Measurements from ENCODE around the gene HAND1.

The HAND1 gene

GRCh38 chr5:154505567-154505966, 27.5 kb upstream of the HAND1 start:
- no peak for DNase-seq (ENCODE audit: low read depth in 2 of 2)

DNA sequence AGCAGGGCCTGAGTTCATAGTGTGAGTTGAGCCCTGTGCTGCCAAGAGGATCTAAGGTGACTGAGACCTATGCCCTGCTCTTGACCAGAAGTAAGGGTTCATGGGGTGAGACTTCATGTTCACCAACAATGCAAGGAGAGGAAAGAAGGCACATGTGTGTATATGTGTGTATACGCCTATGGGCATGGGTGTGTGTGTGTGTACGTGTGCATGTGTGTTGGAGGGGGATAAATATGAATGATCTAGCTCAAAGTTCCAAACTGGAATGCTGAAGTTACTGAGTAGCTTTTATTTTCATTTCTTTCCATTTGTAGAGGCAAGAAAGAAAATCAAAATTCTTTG, 25.6 kb upstream of the HAND1 start:
- DNase-seq (ENCODE audit: low read depth in 2 of 2): no peak

DNA sequence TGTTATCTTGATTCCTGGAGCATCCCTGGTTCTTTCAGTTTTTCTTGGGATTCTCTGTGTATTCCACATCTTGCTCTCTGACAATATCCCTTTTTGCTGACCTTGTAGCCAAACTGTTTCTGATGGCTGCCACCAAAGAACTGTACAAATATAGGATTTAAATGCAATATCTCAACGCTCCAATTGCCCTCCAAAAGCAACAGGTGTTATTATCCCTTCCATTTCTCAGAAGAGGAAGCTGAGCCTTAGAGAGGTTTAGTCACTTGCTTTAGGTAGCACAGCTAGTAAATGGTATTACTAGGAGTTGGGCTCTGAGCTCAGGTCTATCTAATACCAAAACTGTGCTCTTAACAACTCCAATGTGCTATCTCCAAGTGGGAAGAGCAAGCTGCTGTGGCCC, 24.2 kb upstream of the HAND1 start:
- no peak for DNase-seq (ENCODE audit: low read depth in 2 of 2)

DNA sequence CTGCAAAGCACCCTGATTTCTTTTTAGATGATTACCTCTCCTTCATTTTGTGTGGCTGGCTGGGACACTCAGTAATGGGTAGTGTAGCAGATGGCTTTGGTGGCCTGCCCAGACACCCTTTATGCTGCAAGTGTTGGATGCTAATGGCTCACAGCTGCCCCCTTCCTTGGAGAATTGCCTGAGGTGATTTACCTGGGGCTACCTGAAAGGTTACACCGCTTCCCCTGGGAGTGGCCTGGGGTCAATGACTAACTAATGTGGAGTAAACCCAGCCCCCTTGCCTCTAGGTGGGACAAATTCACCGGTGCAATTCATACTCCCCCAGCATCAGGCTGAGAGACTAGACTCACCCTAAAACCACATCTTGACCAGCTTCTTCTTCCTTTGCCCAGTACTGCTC, 23.5 kb upstream of the HAND1 start:
- no peak for DNase-seq (ENCODE audit: low read depth in 2 of 2)

GRCh38 chr5:154498994-154499393, 21.0 kb upstream of the HAND1 start:
- DNase-seq (ENCODE audit: low read depth in 2 of 2): no peak

DNA sequence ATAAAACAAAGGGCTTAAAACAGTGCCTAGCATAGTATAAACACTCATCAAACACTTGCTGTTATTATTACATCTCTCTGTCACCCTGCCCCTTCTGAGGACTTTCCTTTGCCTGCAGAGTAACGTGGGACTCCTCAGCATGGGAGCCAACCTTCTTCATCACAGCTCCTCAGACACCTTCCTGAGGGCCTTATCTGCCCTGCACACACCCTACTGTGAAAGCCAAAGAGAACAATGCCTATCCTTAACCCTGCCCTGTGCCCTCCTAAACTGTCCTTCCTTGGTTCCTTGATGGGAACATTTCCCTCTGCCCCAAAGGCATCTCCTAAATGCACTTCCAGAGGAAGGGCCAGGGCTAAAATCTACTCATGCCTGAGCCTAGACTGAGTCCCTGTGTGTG, 20.6 kb upstream of the HAND1 start:
- DNase-seq (ENCODE audit: low read depth in 2 of 2): no peak

- no peak for DNase-seq (ENCODE audit: low read depth in 2 of 2)
Observed at GRCh38 chr5:154494036-154494435, 16.0 kb upstream of the HAND1 start.

- no peak for DNase-seq (ENCODE audit: low read depth in 2 of 2)
Observed at GRCh38 chr5:154493274-154493673, 15.2 kb upstream of the HAND1 start.

- DNase-seq (ENCODE audit: low read depth in 2 of 2): no peak
Observed at GRCh38 chr5:154491941-154492340, 13.9 kb upstream of the HAND1 start.

GRCh38 chr5:154487541-154487940, 9.5 kb upstream of the HAND1 start:
- DNase-seq (ENCODE audit: low read depth in 2 of 2): peak in 1 of 2 donors; percentile 34

DNA sequence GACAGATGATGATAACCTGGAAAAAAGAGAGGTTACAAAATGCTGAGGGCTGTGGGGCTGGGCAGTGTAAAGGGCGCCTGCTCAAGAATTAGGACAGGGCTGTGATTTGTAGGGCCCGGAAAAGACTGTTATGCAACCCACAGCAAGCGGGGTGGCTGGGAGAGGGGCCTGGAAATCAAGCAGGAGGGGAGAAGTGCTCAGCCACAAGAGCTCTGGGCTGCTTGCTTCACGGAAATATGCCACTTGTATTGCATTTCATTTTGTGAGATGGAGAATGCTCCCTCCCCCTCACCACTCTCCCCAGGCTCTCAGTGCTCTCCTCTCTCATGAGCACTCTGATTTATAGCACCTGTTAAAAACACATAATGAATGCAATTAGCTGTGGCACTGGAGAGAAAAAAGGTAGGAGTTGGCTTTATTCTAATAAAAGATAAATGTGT, 8.4 kb upstream of the HAND1 start:
- DNase-seq (ENCODE audit: low read depth in 2 of 2): no peak

DNA sequence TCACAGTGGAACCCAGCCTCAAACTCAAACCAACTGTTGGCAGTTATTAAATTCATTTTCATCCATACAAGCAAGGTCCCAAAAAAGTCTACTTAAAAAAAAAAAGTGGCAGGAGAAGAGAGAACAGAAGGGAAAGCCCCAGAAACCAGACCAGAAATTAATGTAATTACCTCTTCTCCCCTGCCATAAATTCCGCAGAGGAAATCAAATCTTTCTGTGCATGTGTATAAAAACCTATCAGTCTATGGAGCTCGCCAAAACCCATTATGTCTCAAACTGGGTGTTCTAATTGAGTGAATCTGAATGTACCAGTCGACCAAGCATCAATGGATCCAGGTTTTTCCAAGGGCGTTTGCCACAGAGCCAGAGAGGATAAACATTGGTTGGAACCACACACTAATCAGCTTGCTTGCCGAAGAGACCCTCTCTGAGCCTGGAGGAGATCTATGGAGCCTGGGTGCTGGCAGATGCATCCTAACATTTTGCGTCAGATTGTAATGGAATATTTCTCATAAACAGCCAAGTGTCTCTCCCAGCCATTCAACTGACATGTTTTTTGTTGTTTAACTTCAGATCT, 7.9 kb upstream of the HAND1 start:
- DNase-seq (ENCODE audit: low read depth in 2 of 2): no peak

DNA sequence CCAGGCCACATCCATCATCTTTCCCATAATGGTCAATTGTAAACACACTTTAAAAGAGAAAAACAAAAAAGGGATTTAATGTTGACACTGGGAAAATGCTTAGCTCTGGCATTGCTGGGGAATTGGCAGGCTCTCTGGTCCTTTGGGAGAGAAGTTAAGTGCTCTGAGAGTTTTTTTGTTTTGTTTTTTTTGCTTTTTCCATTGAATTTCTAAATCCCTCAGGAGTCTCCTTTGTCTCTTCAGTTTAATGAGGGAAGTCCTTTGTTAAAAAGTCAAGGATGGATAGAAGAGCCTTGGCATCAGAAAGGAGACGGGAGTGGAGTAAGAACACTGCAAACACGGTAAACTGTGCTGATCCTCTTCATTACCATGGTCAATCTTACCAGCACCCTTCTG, 7.1 kb upstream of the HAND1 start:
- no peak for DNase-seq (ENCODE audit: low read depth in 2 of 2)

DNA sequence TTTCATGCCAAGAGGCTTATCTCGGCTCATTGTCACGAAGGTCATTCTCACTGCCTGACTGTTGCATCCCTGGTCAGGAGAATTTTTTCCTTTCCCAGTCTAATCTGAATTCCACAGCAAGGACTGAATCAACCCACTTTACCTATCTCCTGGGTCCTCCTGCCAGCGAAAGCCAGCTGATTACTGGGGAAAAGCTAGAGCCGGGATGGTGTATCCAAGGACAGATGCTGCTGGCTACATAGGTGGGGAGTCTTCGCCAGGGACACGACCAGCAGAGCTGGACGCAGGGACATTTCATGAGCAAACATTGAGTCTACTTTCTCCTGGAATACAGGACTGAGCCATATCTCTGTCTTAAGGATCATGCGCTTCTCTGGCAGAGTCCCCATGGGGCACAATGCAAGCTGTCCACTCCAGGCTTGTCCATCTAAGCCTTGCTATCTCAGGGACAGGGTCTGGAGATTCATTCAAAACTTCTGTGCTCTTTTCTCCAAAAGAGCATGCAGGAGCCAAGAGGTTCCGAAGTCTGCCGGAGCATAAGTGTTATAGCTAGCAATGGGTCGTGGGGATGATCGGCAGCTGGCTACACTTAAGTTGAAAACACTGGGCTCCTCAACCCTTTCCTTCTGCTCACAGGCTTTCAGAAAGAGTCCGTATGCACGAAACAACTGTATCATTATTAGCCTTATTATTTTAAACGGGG, 6.5 kb upstream of the HAND1 start:
- no peak for DNase-seq (ENCODE audit: low read depth in 2 of 2)

DNA sequence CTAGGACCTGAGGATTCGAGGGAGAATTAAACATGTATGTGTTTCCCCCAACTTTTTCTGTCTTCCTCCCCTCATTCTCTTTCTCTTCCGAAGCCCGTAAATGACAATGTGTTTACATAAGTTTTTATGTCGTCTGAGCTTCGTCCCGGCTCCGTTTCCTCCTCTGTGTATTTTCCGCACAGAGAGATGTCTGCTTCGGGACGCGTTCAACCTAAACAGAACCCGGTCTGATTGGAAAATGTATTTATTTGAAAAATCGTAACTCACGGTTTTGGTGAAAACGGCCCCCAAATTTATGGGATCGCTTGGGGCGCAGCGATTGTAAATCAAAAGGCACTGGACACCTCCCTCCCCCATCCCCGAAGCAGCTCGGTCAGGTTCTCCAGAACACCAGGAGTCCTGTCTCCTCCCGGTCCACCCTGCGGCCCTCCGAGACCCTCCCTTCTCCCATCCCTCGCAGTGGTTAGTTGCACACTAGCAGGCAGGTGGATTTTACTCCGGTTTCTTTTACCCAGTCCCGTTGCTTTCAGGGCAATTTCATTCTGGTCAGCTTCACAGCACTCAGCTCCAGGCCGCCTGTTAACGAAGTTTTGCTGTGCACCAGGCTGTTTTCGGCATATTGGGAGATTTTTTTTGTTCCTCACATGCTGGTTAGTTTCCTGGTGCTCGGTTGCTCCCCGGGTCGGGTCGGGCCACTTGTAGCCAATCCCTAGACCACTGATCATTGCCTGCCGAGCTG, 5.8 kb upstream of the HAND1 start:
- DNase-seq (ENCODE audit: low read depth in 2 of 2): no peak

DNA sequence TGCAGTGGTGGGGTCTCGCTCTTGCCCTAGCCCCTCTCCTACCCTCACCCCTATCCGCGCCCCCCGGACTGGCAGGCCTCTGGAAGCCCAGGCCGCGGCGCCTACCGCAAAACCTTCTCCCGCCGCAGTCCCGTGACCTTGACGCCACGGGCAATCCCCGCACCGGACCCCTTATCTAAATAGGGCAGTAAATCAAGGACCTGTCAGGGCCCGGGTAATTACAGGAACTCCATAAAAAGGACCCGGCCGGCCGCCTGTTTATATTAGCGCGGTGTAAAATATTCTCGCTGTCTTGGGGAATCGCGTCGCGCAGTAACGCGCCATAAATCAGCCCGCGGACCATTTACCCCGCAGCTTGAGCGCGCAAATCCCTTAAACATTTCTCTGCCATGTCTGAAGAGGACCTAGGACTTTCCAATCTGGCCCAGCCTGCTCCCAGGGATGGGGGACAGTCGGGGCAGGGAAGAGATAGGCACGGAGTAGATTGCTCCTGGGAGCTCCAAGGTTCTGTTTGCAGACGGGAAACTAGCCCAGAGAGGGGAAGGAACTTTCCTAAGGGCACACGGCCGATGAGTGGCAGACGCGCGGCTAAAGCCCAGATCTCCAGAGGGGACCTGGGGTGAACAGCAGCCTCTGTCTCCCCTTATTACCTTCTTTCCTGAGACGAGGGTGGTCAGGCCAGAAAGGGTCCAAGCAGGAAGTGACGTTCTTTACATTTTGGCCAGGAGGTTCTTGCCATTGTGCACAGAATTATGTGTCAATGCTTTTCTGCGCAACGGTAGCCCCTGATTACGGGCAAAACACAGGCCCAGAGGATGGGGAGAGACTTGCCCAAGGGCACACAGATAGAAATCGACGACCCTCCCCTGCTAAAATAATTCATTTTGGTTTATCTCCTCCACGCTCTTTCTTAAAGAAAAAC, 4.8 kb upstream of the HAND1 start:
- no peak for DNase-seq (ENCODE audit: low read depth in 2 of 2)

DNA sequence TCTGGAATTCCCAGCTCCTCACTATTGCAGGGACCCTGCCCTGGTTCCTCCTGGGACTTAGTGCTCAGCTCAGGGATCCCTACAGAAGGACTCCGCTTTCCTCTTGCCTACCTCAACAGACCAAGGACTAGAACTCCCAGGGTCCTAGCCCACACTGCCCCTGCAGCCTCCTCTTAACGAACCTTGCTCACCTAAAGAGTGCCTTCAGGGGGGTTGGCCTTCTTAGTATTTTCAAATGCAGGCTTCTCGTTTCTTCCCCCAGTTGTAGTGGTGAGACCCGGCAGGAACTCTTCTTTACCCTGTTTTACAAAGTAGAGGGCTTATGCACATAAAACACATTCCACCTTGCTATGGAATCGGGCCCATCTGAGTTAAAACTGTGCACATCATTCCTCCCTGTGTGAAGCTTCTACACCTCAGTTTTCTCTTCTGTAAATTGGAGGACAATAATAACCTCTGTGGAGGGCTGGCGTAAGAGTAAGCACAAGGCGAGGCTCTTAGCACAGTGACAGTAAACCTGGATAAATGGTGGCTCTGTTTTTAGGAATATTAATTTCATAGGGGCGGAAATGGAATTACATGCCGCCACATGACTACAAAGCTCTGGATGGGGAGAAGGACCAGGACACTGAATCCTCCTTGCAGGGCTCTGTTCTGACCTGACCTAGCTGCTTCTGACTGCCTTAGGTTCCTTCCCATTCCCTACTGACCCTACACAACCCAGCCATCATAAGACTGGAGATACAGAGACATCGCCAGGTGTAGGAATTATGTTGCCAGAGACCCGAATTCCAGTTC, 3.8 kb upstream of the HAND1 start:
- no peak for DNase-seq (ENCODE audit: low read depth in 2 of 2)

GRCh38 chr5:154480847-154481246, 2.8 kb upstream of the HAND1 start:
- no peak for DNase-seq (ENCODE audit: low read depth in 2 of 2)

- no peak for DNase-seq (ENCODE audit: low read depth in 2 of 2)
Observed at GRCh38 chr5:154479944-154480750, 2.1 kb upstream of the HAND1 start.

GRCh38 chr5:154479160-154479943, 1.3 kb upstream of the HAND1 start:
- DNase-seq (ENCODE audit: low read depth in 2 of 2): no peak
